Measurements from ENCODE around the gene KCNC4.

KCNC4 gene

GRCh38 chr1:110258734-110259133 is 48.6 kb downstream of the KCNC4 start:
- ATAC-seq, result no peak

- ATAC-seq, result no peak
These were observed 49.7 kb downstream of the KCNC4 start for GRCh38 chr1:110259770-110260169.

Data from activated CD4-positive, CD25-positive, alpha-beta regulatory T cell treated with anti-CD3 and anti-CD28 coated beads, Interleukin-2, amount 50 U/mL, for 24 hours (primary cell).